SK-N-SH (cell line): ENCODE data around the gene RND2. TPM values are rescaled to one million over a fixed set of nuclear protein-coding genes. Genes with fewer than 3 reads are reported as not detected.
A peak's percentile ranks its signal among the peaks of the same experiment; 100 is the strongest.

Source experiments
- CTCF ChIA-PET: fragments of 300-600, 350-600 bp; formaldehyde crosslinking; extraction: SDS; loops from one replicate; lab custom pipeline; 2021; lab: Yijun Ruan, JAX
- POLR2A ChIA-PET: fragments of 350-600 bp; sonication (Branson Sonifier 250); formaldehyde crosslinking; extraction: SDS; loops from one replicate; lab custom pipeline; 2020; ENCODE audit warnings: antibody characterized with exemption, inconsistent platforms; lab: Yijun Ruan, JAX
- DNase-seq: peaks from one replicate; pipeline ENCODE4 v3.0.0; 2012
- H2AFZ ChIP-seq: fragments of 200-600 bp; sonication (generic); 2 replicates; pipeline ENCODE4 v1.8.1; 2016; ENCODE audit warnings: antibody characterized with exemption, mild to moderate bottlenecking, low read depth
- H3F3A ChIP-seq: fragments of 200-600 bp; sonication (generic); replicated peaks from 2 replicates; pipeline ENCODE3; 2016; ENCODE audit warnings: antibody characterized with exemption, mild to moderate bottlenecking; ENCODE audit not compliant: insufficient read depth
- H3K27ac ChIP-seq, 2 experiments: fragments of 200-500 bp in 1 of 2; fragments of 200-600 bp in 1 of 2; sonication (Bioruptor generic) in 1 of 2; sonication (generic), shearing (Covaris generic) in 1 of 2; 2 replicates each; pipeline versions ENCODE4 v1.5.1 to v1.6.1; 2014 to 2016; ENCODE audit warnings: low read depth in 2 of 2, inconsistent platforms in 1 of 2, low read length in 1 of 2, mild to moderate bottlenecking in 1 of 2, mixed read lengths in 1 of 2
- H3K27me3 ChIP-seq: fragments of 200-600 bp; sonication (generic), shearing (Covaris generic); 2 replicates; pipeline ENCODE4 v1.6.1; 2016; ENCODE audit warnings: mixed run types; ENCODE audit not compliant: insufficient read depth
- H3K36me3 ChIP-seq, 2 experiments: fragments of 200-500 bp in 1 of 2; fragments of 200-600 bp in 1 of 2; sonication (Bioruptor generic) in 1 of 2; sonication (generic) in 1 of 2; replicated peaks in 1 of 2; 2 replicates each; pipeline versions ENCODE3 to v1.5.1; 2014 to 2016; ENCODE audit warnings: low read length in 1 of 2, mild to moderate bottlenecking in 1 of 2; ENCODE audit not compliant: insufficient read depth in 2 of 2, control insufficient read depth in 1 of 2
- H3K4me1 ChIP-seq, 2 experiments: fragments of 200-500 bp in 1 of 2; fragments of 200-600 bp in 1 of 2; sonication (Bioruptor generic) in 1 of 2; sonication (generic), shearing (Covaris generic) in 1 of 2; 2 replicates each; pipeline versions ENCODE4 v1.5.1 to v1.6.1; 2014 to 2016; ENCODE audit warnings: low read depth in 1 of 2, low read length in 1 of 2, mixed run types in 1 of 2; ENCODE audit not compliant: insufficient read depth in 2 of 2, control insufficient read depth in 1 of 2
- H3K4me2 ChIP-seq: fragments of 200-600 bp; sonication (generic), shearing (Covaris generic); 2 replicates; pipeline ENCODE4 v1.6.1; 2017; ENCODE audit warnings: mixed run types
- H3K4me3 ChIP-seq, 2 experiments: fragments of 200-500 bp in 1 of 2; fragments of 200-600 bp in 1 of 2; sonication (Bioruptor generic) in 1 of 2; sonication (generic), shearing (Covaris generic) in 1 of 2; 2 replicates each; pipeline versions ENCODE4 v1.5.1 to v1.8.1; 2014 to 2016; ENCODE audit warnings: low read depth in 2 of 2, inconsistent platforms in 1 of 2, low read length in 1 of 2, mild to moderate bottlenecking in 1 of 2, mixed read lengths in 1 of 2, moderate library complexity in 1 of 2
- H3K79me2 ChIP-seq: fragments of 200-600 bp; sonication (generic); 2 replicates; pipeline ENCODE4 v1.8.1; 2017; ENCODE audit warnings: mild to moderate bottlenecking; ENCODE audit not compliant: insufficient read depth
- H3K9ac ChIP-seq: fragments of 200-600 bp; sonication (generic); 2 replicates; pipeline ENCODE4 v1.6.1; 2017; ENCODE audit warnings: mixed run types
- H3K9me2 ChIP-seq: fragments of 200-600 bp; sonication (generic); 2 replicates; pipeline ENCODE4 v1.6.1; 2017; ENCODE audit warnings: mixed run types
- H3K9me3 ChIP-seq: fragments of 200-600 bp; sonication (generic); 2 replicates; pipeline ENCODE4 v1.6.1; 2017; ENCODE audit warnings: mixed run types, mild to moderate bottlenecking, moderate library complexity
- H4K20me1 ChIP-seq: fragments of 200-600 bp; sonication (generic); 2 replicates; pipeline ENCODE4 v1.6.1; 2017; ENCODE audit warnings: mild to moderate bottlenecking, mixed run types; ENCODE audit not compliant: insufficient read depth
- CHD2 ChIP-seq: fragments of 150-350 bp; IDR thresholded peaks from 2 replicates; pipeline ENCODE4 v1.6.1; 2018; ENCODE audit warnings: low read length; ENCODE audit not compliant: partially characterized antibody
- EZH2phosphoT487 ChIP-seq: fragments of 200-600 bp; sonication (generic); IDR thresholded peaks from 2 replicates; pipeline ENCODE4 v1.6.1; 2017; ENCODE audit warnings: low read depth, mixed run types, mild to moderate bottlenecking, antibody characterized with exemption, moderate library complexity, borderline replicate concordance
- FOSL2 ChIP-seq: IDR thresholded peaks from 2 replicates; pipeline ENCODE4 v1.4.0; 2012; ENCODE audit warnings: low read depth, mild to moderate bottlenecking, moderate library complexity, borderline replicate concordance
- GABPA ChIP-seq: IDR thresholded peaks from 2 replicates; pipeline ENCODE4 v1.4.0; 2012; ENCODE audit warnings: low read depth, mild to moderate bottlenecking
- GATA2 ChIP-seq: sonication (generic); formaldehyde crosslinking; IDR thresholded peaks from 2 replicates; pipeline ENCODE4 v1.5.0; 2020; ENCODE audit warnings: mild to moderate bottlenecking, missing genetic modification reagents
- MAX ChIP-seq: IDR thresholded peaks from 2 replicates; pipeline ENCODE4 v1.4.0; 2012; ENCODE audit warnings: low read depth
- MXI1 ChIP-seq: IDR thresholded peaks from 2 replicates; pipeline ENCODE4 v1.6.1; 2012; ENCODE audit warnings: mild to moderate bottlenecking, low read depth, low read length, improper control_type of control experiment
- POLR2AphosphoS5 ChIP-seq: IDR thresholded peaks from 2 replicates; pipeline ENCODE4 v1.6.1; 2012; ENCODE audit warnings: low read depth, low read length
- RAD21 ChIP-seq: IDR thresholded peaks from 2 replicates; pipeline ENCODE4 v1.6.1; 2012; ENCODE audit warnings: mild to moderate bottlenecking, low read length
- RFX5 ChIP-seq: IDR thresholded peaks from 2 replicates; pipeline ENCODE4 v1.6.1; 2012; ENCODE audit warnings: mild to moderate bottlenecking, improper control_type of control experiment, low read length
- SMC3 ChIP-seq: IDR thresholded peaks from 2 replicates; pipeline ENCODE4 v1.6.1; 2012; ENCODE audit warnings: low read depth, low read length, improper control_type of control experiment
- YY1 ChIP-seq: IDR thresholded peaks from 2 replicates; pipeline ENCODE4 v1.4.0; 2012; ENCODE audit warnings: low read depth, mild to moderate bottlenecking
- ZBTB33 ChIP-seq: IDR thresholded peaks from 2 replicates; pipeline ENCODE4 v1.4.0; 2012; ENCODE audit warnings: low read depth, borderline replicate concordance
- WGBS: methylation state at CpG from one replicate; pipeline ENCODE4 v1.1.6; 2017; ENCODE audit warnings: low lambda C conversion rate; 5-methylcytosine and 5-hydroxymethylcytosine counted together
- polyA plus RNA-seq, 3 experiments: library from polyadenylated mRNA; depleted of rRNA; stranded (reverse); fragments of >200 nt; gene quantifications; 2 replicates each; pipeline ENCODE4 v1.2.3, GENCODE V29; 2012
- TF ChIP-seq, protein P1 (sequence below): IDR thresholded peaks from 2 replicates; pipeline ENCODE4 v1.4.0; 2012; ENCODE audit warnings: low read depth, borderline replicate concordance
- TF ChIP-seq, protein P2 (sequence below): fragments of 150-350 bp; IDR thresholded peaks from 2 replicates; pipeline ENCODE4 v1.6.1; 2017; ENCODE audit warnings: antibody characterized with exemption, low read length, low read depth, borderline replicate concordance

Gene RND2
- polyA plus RNA-seq, 1 of the 3 experiments (the other 2 are of a cell fraction) = 8.9 TPM

GRCh38 chr17:43019418-43019817 is 5.6 kb upstream of the RND2 start:
- no peaks in the 10 kb centered on the region for H3K9me2 ChIP-seq
- no peak overlapping the region for H3K4me3 ChIP-seq
- H3K79me2 ChIP-seq = peaks cover 31% of the 10 kb centered on the region
- peak overlapping the region in 1 of 2 experiments; percentile 20; a peak in 1 of 4 replicates for H3K27ac ChIP-seq
- 76% methylated on average over 7 of the region's 7 CpGs for WGBS
- H3K4me2 ChIP-seq = peak overlapping the region; percentile 98; the same call in 1 of the 2 replicates
- H3K27me3 ChIP-seq = no peaks in the 10 kb centered on the region
- peaks cover 15 to 26% of the 10 kb centered on the region in 2 experiments for H3K36me3 ChIP-seq
- H3K9me3 ChIP-seq = no peaks in the 10 kb centered on the region
- POLR2A ChIA-PET = interaction anchor here (1.5 kb wide), 1 partner anchor 21 kb away, joined by 7 read pairs; the partner anchor contains the start of gene RPL27
- H3K4me1 ChIP-seq = peaks cover 0 to 26% of the 10 kb centered on the region in 2 experiments; a peak in 2 of 4 replicates
- DNase-seq = no peak
- H3K9ac ChIP-seq = no peak overlapping the region
- H4K20me1 ChIP-seq = 0 out of 2 replicates have a peak, but pooled peaks cover 6% of the 10 kb centered on the region
- peaks cover 2% of the 10 kb centered on the region for H3F3A ChIP-seq
- CTCF ChIA-PET = interaction anchor here (2.4 kb wide), 1 partner anchor 21 kb away, joined by 9 read pairs; the partner anchor contains the start of gene RPL27
- H2AFZ ChIP-seq = no peak overlapping the region
- no peak for TF ChIP-seq MXI1
- TF ChIP-seq RFX5 = no peak
- TF ChIP-seq GABPA = no peak
- TF ChIP-seq YY1 = no peak
- no peak for TF ChIP-seq EZH2phosphoT487
- TF ChIP-seq POLR2AphosphoS5 = no peak
- TF ChIP-seq RAD21 = no peak
- no peak for TF ChIP-seq FOSL2
- TF ChIP-seq ZBTB33 = no peak
- no peak for TF ChIP-seq CHD2
- no peak for TF ChIP-seq GATA2 (CRISPR knock-in tag)
- TF ChIP-seq MAX = no peak
- no peak for TF ChIP-seq SMC3
- TF ChIP-seq, protein P1, sequence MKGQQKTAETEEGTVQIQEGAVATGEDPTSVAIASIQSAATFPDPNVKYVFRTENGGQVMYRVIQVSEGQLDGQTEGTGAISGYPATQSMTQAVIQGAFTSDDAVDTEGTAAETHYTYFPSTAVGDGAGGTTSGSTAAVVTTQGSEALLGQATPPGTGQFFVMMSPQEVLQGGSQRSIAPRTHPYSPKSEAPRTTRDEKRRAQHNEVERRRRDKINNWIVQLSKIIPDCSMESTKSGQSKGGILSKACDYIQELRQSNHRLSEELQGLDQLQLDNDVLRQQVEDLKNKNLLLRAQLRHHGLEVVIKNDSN = no peak
- TF ChIP-seq, protein P2, sequence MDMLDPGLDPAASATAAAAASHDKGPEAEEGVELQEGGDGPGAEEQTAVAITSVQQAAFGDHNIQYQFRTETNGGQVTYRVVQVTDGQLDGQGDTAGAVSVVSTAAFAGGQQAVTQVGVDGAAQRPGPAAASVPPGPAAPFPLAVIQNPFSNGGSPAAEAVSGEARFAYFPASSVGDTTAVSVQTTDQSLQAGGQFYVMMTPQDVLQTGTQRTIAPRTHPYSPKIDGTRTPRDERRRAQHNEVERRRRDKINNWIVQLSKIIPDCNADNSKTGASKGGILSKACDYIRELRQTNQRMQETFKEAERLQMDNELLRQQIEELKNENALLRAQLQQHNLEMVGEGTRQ = no peak
